Activated CD8-positive, alpha-beta T cell treated with anti-CD3 and anti-CD28 coated beads for 36 hours (primary cell): ENCODE results near the gene SOHLH1. TPM values are rescaled to one million over a fixed set of nuclear protein-coding genes. Genes with fewer than 3 reads are reported as not detected.

Experiments used
- ATAC-seq: fragments of 200-7000 bp; cut with Tn5 transposase; one replicate; pipeline ENCODE4 v1.10.0; 2021; ENCODE audit warnings: mild to moderate bottlenecking, moderate library complexity
- CTCF ChIA-PET: fragments of 350-600 bp; sonication (Branson Sonifier 250); formaldehyde crosslinking; loops from one replicate; lab custom pipeline; 2021; ENCODE audit warnings: antibody characterized with exemption; lab: Charles Lee
- POLR2A ChIA-PET: fragments of 350-600 bp; sonication (Branson Sonifier 250); formaldehyde crosslinking; loops from one replicate; lab custom pipeline; 2021; ENCODE audit warnings: antibody characterized with exemption; lab: Charles Lee
- DNase-seq: peaks from one replicate; pipeline ENCODE4 v3.0.0-alpha.2; 2020
- H3K27ac Mint-ChIP-seq: one replicate; pipeline ENCODE4 v1.8.0; 2021; ENCODE audit warnings: mild to moderate bottlenecking, mixed read lengths
- H3K27me3 Mint-ChIP-seq: one replicate; pipeline ENCODE4 v1.8.0; 2021; ENCODE audit warnings: mixed read lengths
- H3K36me3 Mint-ChIP-seq: one replicate; pipeline ENCODE4 v1.8.0; 2021; ENCODE audit warnings: low read depth, mixed read lengths
- H3K4me1 Mint-ChIP-seq: one replicate; pipeline ENCODE4 v1.8.0; 2021; ENCODE audit warnings: low read depth, mixed read lengths
- H3K4me3 Mint-ChIP-seq: one replicate; pipeline ENCODE4 v1.8.0; 2021; ENCODE audit warnings: mild to moderate bottlenecking, moderate library complexity, mixed read lengths
- H3K9me3 Mint-ChIP-seq: one replicate; pipeline ENCODE4 v1.8.0; 2021; ENCODE audit warnings: mixed read lengths
- intact Hi-C: fragments of 100-400 bp; cut with micrococcal nuclease; formaldehyde crosslinking; loops from one replicate; pipeline ENCODE4 v1.10.0; 2022
- total RNA-seq, 2 experiments: library from RNA; stranded (reverse); gene quantifications; one replicate each; pipeline ENCODE4 v1.2.3, GENCODE V29; 2021
- TF ChIP-seq, protein P1 (sequence below): fragments of 200-600 bp; IDR thresholded peaks from one replicate; pipeline ENCODE4 v1.8.0; 2022; ENCODE audit warnings: antibody characterized with exemption, mild to moderate bottlenecking

Gene SOHLH1
- total RNA-seq, 2 experiments from 2014 or later: not detected

- POLR2A ChIA-PET: no interaction called here
- no peak overlapping the region for H3K27ac Mint-ChIP-seq
These were observed 3.6 kb downstream of the SOHLH1 start for GRCh38 chr9:135695642-135696041.

DNA sequence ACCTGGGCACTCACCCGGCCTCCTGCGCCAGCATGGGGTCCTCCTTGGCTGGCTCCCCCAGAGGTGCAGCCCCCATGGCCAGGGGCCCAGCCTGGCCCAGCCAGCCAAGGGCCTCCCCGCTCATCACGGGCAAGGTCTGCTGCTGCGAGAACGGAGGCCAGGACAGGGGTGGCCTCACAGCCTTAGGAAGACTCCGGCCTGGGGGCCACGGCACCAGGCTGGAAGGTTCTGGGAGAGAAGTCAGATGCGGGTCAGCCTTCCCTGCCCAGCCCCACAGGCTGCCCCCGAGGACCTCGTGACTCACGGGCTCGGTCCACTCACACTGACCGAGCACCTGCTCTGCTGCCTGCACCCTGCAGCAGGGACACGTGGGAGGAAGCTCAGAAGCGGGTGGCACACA is 4.2 kb downstream of the SOHLH1 start:
- ATAC-seq (no peak), DNase-seq (no peak)
- Mint-ChIP-seq H3K27ac (no peak overlapping the region), H3K4me1 (no peaks in the 10 kb centered on the region), H3K4me3 (no peak overlapping the region), H3K36me3 (no peaks in the 10 kb centered on the region), H3K9me3 (no peaks in the 10 kb centered on the region), H3K27me3 (peaks cover 1% of the 10 kb centered on the region)
- POLR2A ChIA-PET: no interaction called here
- intact Hi-C loops: no loop called here
- TF ChIP-seq, protein P1, sequence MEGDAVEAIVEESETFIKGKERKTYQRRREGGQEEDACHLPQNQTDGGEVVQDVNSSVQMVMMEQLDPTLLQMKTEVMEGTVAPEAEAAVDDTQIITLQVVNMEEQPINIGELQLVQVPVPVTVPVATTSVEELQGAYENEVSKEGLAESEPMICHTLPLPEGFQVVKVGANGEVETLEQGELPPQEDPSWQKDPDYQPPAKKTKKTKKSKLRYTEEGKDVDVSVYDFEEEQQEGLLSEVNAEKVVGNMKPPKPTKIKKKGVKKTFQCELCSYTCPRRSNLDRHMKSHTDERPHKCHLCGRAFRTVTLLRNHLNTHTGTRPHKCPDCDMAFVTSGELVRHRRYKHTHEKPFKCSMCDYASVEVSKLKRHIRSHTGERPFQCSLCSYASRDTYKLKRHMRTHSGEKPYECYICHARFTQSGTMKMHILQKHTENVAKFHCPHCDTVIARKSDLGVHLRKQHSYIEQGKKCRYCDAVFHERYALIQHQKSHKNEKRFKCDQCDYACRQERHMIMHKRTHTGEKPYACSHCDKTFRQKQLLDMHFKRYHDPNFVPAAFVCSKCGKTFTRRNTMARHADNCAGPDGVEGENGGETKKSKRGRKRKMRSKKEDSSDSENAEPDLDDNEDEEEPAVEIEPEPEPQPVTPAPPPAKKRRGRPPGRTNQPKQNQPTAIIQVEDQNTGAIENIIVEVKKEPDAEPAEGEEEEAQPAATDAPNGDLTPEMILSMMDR: no peak
- CTCF ChIA-PET: no interaction called here

More at GRCh38 chr9:135695642-135696041, 3.6 kb downstream of the SOHLH1 start:
- intact Hi-C loops: no loop called here
- ATAC-seq (no peak), DNase-seq (no peak)
- CTCF ChIA-PET: no interaction called here
- no peaks in the 10 kb centered on the region for H3K36me3 Mint-ChIP-seq
- H3K4me3 Mint-ChIP-seq: no peak overlapping the region
- TF ChIP-seq, protein P1: no peak
- H3K4me1 Mint-ChIP-seq: no peaks in the 10 kb centered on the region
- H3K9me3 Mint-ChIP-seq: no peaks in the 10 kb centered on the region
- peaks cover 4% of the 10 kb centered on the region for H3K27me3 Mint-ChIP-seq

DNA sequence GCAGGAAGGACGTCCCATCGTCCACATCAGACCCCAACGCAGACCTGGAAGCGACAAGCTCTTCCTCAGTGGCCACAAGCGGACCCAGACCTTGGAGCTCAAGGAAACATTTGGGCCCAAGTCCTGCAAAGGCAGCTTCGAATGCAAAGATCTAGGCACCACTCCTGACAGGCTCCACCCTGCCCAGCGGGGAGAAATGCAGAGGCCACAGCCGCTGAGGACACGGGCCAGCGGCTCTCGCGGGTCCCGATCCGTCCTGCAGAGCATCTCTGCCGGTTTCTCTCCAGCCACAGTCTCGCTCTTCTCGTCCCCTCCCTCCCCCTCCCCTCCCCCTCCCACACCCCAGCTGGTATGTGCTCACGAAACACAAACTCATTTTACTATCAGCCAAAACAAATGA is 4.9 kb downstream of the SOHLH1 start:
- H3K4me3 Mint-ChIP-seq: no peak overlapping the region
- no peaks in the 10 kb centered on the region for H3K36me3 Mint-ChIP-seq
- ChIA-PET CTCF (no interaction called here), POLR2A (no interaction called here)
- H3K27ac Mint-ChIP-seq: no peak overlapping the region
- H3K4me1 Mint-ChIP-seq: no peaks in the 10 kb centered on the region
- peaks cover 1% of the 10 kb centered on the region for H3K27me3 Mint-ChIP-seq
- H3K9me3 Mint-ChIP-seq: no peaks in the 10 kb centered on the region
- no peak for DNase-seq
- TF ChIP-seq, protein P1: no peak
- intact Hi-C loops: no loop called here
- ATAC-seq: no peak

GRCh38 chr9:135693771-135694170 is 5.5 kb downstream of the SOHLH1 start:
- ATAC-seq (no peak), DNase-seq (no peak)
- no peaks in the 10 kb centered on the region for H3K4me1 Mint-ChIP-seq
- CTCF ChIA-PET: no interaction called here
- no peak overlapping the region for H3K27ac Mint-ChIP-seq
- H3K4me3 Mint-ChIP-seq: no peak overlapping the region
- no peaks in the 10 kb centered on the region for H3K36me3 Mint-ChIP-seq
- H3K9me3 Mint-ChIP-seq: no peaks in the 10 kb centered on the region
- H3K27me3 Mint-ChIP-seq: peaks cover 1% of the 10 kb centered on the region
- TF ChIP-seq, protein P1: no peak
- POLR2A ChIA-PET: no interaction called here
- intact Hi-C loops: no loop called here

DNA sequence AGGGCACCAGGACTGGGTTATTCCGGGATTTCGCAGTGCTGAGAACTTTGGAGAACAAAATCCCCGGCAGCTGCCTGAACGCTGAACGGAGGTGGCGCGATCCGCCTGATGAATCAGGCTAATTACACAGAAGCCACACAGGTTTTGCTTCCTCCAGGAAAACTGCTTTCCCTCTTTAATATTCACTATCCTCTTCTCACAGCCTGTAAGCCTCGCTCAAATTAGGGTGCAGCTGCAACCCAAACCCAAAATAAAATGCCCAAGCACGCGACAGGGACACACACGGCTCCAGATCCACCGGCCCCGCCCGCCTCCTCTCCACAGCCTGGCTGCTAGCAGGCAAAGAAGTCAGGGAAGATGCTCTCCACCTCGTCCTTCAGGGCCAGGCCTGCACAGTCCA is 6.0 kb downstream of the SOHLH1 start:
- Mint-ChIP-seq H3K27me3 (peaks cover 1% of the 10 kb centered on the region), H3K27ac (no peak overlapping the region), H3K36me3 (no peaks in the 10 kb centered on the region), H3K4me1 (no peaks in the 10 kb centered on the region), H3K9me3 (no peaks in the 10 kb centered on the region), H3K4me3 (no peak overlapping the region)
- CTCF ChIA-PET: no interaction called here
- ATAC-seq: no peak
- intact Hi-C loops: no loop called here
- DNase-seq: no peak
- TF ChIP-seq, protein P1: no peak
- POLR2A ChIA-PET: no interaction called here
